ENCODE measurements around the gene GAPVD1. TPM values are rescaled to one million over a fixed set of nuclear protein-coding genes. Genes with fewer than 3 reads are reported as not detected.

The GAPVD1 gene
- total RNA-seq, 2 experiments from 2014 or later, result 74.1 to 82.2 TPM

DNA sequence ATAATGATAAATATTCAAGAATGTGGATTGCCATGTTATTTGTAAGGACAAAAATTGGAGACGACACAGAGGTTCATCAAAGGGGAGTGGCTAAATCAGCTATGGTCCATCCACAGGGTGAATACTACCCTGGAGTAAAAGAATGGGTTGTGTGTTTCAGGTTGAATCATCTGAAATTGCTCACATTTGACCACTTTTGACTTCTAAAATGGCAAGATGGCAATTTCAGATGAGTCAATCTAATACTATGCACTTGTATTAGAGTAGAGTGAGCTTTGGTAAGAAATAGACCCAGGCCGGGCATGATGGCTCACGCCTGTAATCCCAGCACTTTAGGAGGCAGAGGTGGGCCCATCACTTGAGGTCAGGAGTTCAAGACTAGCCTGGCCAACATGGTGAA, 131.8 kb downstream of the GAPVD1 start:
- no peaks in the 10 kb centered on the region for H3K9me3 ChIP-seq (ENCODE audit: control insufficient read depth in 1 of 2, insufficient read depth in 1 of 2, low read length in 2 of 2)
- no peak for ATAC-seq (ENCODE audit: poor library complexity)

DNA sequence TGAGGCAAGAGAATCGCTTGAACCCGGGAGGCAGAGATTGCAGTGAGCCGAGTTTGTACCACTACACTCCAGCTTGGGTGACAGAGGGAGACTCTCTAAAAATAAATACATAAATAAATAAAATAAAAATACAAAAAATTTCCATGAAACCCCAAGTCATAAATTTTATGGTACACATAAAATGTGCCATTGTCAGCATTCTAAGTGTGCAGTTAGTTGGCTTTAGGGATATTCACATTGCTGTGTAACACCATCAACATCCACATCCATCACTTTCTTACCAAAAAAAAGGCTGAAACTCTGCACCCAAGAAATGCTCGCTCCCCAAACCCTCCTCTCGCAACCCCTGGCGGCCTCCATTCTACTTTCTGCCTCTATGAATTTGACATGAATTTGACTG, 135.2 kb downstream of the GAPVD1 start:
- H3K4me3 ChIP-seq (ENCODE audit: low read length), result no peak overlapping the region
- Mint-ChIP-seq H3K27ac (no peak overlapping the region), H3K4me1 (ENCODE audit: low read depth) (no peaks in the 10 kb centered on the region), H3K4me3 (no peak overlapping the region), H3K27me3 (no peaks in the 10 kb centered on the region), H3K9me3 (no peaks in the 10 kb centered on the region), H3K36me3 (ENCODE audit: low read depth) (no peaks in the 10 kb centered on the region)
- no peaks in the 10 kb centered on the region for H3K9me3 ChIP-seq (ENCODE audit: control insufficient read depth in 1 of 2, insufficient read depth in 1 of 2, low read length in 2 of 2)
- H3K36me3 ChIP-seq (ENCODE audit: insufficient read depth, low read length), result no peaks in the 10 kb centered on the region
- DNase-seq, result no peak
- no peak for ATAC-seq (ENCODE audit: poor library complexity)
- H3K27ac ChIP-seq (ENCODE audit: low read depth in 1 of 2, low read length in 2 of 2), result no peak overlapping the region
- no peaks in the 10 kb centered on the region for H3K4me1 ChIP-seq (ENCODE audit: insufficient read depth, low read length)
- ChIA-PET POLR2A (no interaction called here), CTCF (no interaction called here)
- TF ChIP-seq, protein P1, sequence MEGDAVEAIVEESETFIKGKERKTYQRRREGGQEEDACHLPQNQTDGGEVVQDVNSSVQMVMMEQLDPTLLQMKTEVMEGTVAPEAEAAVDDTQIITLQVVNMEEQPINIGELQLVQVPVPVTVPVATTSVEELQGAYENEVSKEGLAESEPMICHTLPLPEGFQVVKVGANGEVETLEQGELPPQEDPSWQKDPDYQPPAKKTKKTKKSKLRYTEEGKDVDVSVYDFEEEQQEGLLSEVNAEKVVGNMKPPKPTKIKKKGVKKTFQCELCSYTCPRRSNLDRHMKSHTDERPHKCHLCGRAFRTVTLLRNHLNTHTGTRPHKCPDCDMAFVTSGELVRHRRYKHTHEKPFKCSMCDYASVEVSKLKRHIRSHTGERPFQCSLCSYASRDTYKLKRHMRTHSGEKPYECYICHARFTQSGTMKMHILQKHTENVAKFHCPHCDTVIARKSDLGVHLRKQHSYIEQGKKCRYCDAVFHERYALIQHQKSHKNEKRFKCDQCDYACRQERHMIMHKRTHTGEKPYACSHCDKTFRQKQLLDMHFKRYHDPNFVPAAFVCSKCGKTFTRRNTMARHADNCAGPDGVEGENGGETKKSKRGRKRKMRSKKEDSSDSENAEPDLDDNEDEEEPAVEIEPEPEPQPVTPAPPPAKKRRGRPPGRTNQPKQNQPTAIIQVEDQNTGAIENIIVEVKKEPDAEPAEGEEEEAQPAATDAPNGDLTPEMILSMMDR (IDR thresholded peaks at IDR 0.05), result no peak
- intact Hi-C loops (cut with DNase I, micrococcal nuclease), result loop anchor here in 1 of 2 experiments (10.0 kb wide), 1 partner anchor 1402 kb away; no protein-coding TSS in a partner anchor
- H3K27me3 ChIP-seq (ENCODE audit: control insufficient read depth in 1 of 2, insufficient read depth in 2 of 2, low read length in 2 of 2), result no peaks in the 10 kb centered on the region

More for the DNA sequence above, 131.8 kb downstream of the GAPVD1 start:
- Histone ChIP-seq H3K4me3 (ENCODE audit: low read length) (no peak overlapping the region), H3K27me3 (ENCODE audit: control insufficient read depth in 1 of 2, insufficient read depth in 2 of 2, low read length in 2 of 2) (peaks cover 0 to 3% of the 10 kb centered on the region in 2 experiments), H3K36me3 (ENCODE audit: insufficient read depth, low read length) (no peaks in the 10 kb centered on the region), H3K4me1 (ENCODE audit: insufficient read depth, low read length) (no peaks in the 10 kb centered on the region), H3K27ac (ENCODE audit: low read depth in 1 of 2, low read length in 2 of 2) (no peak overlapping the region)
- Mint-ChIP-seq H3K4me3 (no peak overlapping the region), H3K27me3 (no peaks in the 10 kb centered on the region), H3K4me1 (ENCODE audit: low read depth) (no peaks in the 10 kb centered on the region), H3K36me3 (ENCODE audit: low read depth) (no peaks in the 10 kb centered on the region), H3K27ac (no peak overlapping the region), H3K9me3 (no peaks in the 10 kb centered on the region)
- no peak for DNase-seq
- TF ChIP-seq, protein P1 (IDR thresholded peaks at IDR 0.05), result no peak
- ChIA-PET POLR2A (no interaction called here), CTCF (interaction anchor here (0.6 to 1.6 kb wide), 2 partner anchors 14 to 975 kb away, joined by 3 to 5 read pairs; no protein-coding TSS in a partner anchor)
- intact Hi-C loops (cut with DNase I, micrococcal nuclease), result loop anchor here in 1 of 2 experiments (10.0 kb wide), 1 partner anchor 1399 kb away; no protein-coding TSS in a partner anchor

- CTCF ChIA-PET, result no interaction called here
- no peaks in the 10 kb centered on the region for H3K27me3 ChIP-seq (ENCODE audit: control insufficient read depth in 1 of 2, insufficient read depth in 2 of 2, low read length in 2 of 2)
- Mint-ChIP-seq H3K36me3 (ENCODE audit: low read depth) (no peaks in the 10 kb centered on the region), H3K4me1 (ENCODE audit: low read depth) (no peaks in the 10 kb centered on the region), H3K4me3 (no peak overlapping the region), H3K27me3 (no peaks in the 10 kb centered on the region), H3K9me3 (no peaks in the 10 kb centered on the region), H3K27ac (no peak overlapping the region)
- no peaks in the 10 kb centered on the region for H3K4me1 ChIP-seq (ENCODE audit: insufficient read depth, low read length)
- H3K27ac ChIP-seq (ENCODE audit: low read depth in 1 of 2, low read length in 2 of 2), result no peak overlapping the region
- DNase-seq, result no peak
- no peak for ATAC-seq (ENCODE audit: poor library complexity)
- no peak overlapping the region for H3K4me3 ChIP-seq (ENCODE audit: low read length)
- TF ChIP-seq, protein P1 (IDR thresholded peaks at IDR 0.05), result no peak
- no peaks in the 10 kb centered on the region for H3K9me3 ChIP-seq (ENCODE audit: control insufficient read depth in 1 of 2, insufficient read depth in 1 of 2, low read length in 2 of 2)
- POLR2A ChIA-PET, result no interaction called here
- intact Hi-C loops (cut with DNase I, micrococcal nuclease), result loop anchor here in 1 of 2 experiments (10.0 kb wide), 1 partner anchor 1403 kb away; no protein-coding TSS in a partner anchor
- H3K36me3 ChIP-seq (ENCODE audit: insufficient read depth, low read length), result no peaks in the 10 kb centered on the region
These were observed 136.1 kb downstream of the GAPVD1 start for GRCh38 chr9:125397736-125398135.

Data from CD4-positive, alpha-beta T cell (primary cell).